ENCODE results near the gene KCNG4. TPM values are rescaled to one million over a fixed set of nuclear protein-coding genes. Genes with fewer than 3 reads are reported as not detected.
A peak's percentile ranks its signal among the peaks of the same experiment; 100 is the strongest.

Gene KCNG4
- total RNA-seq, 1 donor from 2014 or later = 0.17 TPM

DNA sequence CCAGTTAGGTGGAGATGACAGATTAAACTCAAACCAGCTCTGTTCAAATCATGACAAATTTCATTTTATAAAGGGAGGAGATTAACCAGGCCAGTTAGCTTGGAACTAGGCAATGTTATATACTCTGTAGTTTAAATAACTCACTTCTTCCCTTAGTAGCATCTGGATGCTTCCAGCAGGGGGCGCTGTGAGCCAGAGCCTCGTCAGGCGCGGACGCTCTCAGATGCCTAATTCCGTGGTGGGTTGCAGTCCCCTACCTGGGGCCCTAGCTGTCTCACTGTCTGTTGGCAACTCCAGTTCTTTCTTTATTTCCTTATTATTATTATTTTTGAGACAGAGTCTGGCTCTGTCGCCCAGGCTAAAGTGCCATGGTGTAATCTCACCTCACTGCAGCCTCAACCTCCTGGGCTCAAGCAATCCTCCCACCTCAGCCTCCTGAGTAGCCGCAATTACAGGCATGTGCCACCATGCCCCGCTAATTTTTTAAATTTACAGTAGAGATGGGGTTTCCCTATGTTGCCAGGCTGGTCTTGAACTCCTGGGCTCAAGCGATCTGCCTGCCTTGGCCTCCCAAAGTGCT, 37.5 kb upstream of the KCNG4 start:
- DNase-seq (ENCODE audit: extremely low spot score, unreplicated experiment) = peak; percentile 81
- no peak overlapping the region for H3K27ac Mint-ChIP-seq

GRCh38 chr16:84275585-84276151, 35.9 kb upstream of the KCNG4 start:
- H3K36me3 Mint-ChIP-seq = no peaks in the 10 kb centered on the region
- TF ChIP-seq CTCF (conservative IDR thresholded peaks at IDR 0.05) = no peak
- peaks cover 16% of the 10 kb centered on the region for H3K4me1 Mint-ChIP-seq (ENCODE audit: unreplicated experiment)
- peaks cover 6% of the 10 kb centered on the region for H3K27me3 Mint-ChIP-seq
- H3K9me3 Mint-ChIP-seq = no peaks in the 10 kb centered on the region
- no peak overlapping the region for H3K27ac Mint-ChIP-seq
- no peak overlapping the region for H3K4me3 Mint-ChIP-seq
- no peak for DNase-seq (ENCODE audit: extremely low spot score, unreplicated experiment)

More for the DNA sequence above, 37.5 kb upstream of the KCNG4 start:
- Mint-ChIP-seq H3K4me1 (ENCODE audit: unreplicated experiment) (peaks cover 21% of the 10 kb centered on the region), H3K4me3 (no peak overlapping the region), H3K27me3 (peaks cover 6% of the 10 kb centered on the region), H3K36me3 (no peaks in the 10 kb centered on the region), H3K9me3 (no peaks in the 10 kb centered on the region)
- TF ChIP-seq CTCF (conservative IDR thresholded peaks at IDR 0.05) = peak; percentile 95

DNA sequence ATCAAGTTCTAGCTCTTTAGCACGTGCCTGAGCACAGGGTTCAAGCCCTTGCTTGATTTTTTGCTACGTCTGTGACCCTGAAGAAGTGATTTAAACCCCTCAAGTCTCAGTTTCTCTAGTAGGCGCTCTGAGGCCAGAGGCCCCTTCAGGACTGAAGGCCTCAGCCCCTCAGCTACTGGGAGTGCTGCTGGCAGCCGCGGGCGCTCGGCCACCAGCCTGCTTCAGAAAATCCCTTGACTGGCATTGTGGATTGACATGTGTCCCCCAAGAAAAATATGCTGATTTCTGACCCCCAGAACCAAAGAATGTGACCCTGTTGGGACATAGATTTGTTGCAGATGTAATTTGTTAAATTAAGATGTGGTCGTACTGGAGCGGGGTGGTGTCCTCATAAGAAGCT, 34.7 kb upstream of the KCNG4 start:
- H3K4me1 Mint-ChIP-seq (ENCODE audit: unreplicated experiment) = peaks cover 10% of the 10 kb centered on the region
- DNase-seq (ENCODE audit: extremely low spot score, unreplicated experiment) = no peak
- no peaks in the 10 kb centered on the region for H3K9me3 Mint-ChIP-seq
- peaks cover 12% of the 10 kb centered on the region for H3K27me3 Mint-ChIP-seq
- no peak overlapping the region for H3K4me3 Mint-ChIP-seq
- H3K36me3 Mint-ChIP-seq = no peaks in the 10 kb centered on the region
- no peak for TF ChIP-seq CTCF (conservative IDR thresholded peaks at IDR 0.05)
- no peak overlapping the region for H3K27ac Mint-ChIP-seq

DNA sequence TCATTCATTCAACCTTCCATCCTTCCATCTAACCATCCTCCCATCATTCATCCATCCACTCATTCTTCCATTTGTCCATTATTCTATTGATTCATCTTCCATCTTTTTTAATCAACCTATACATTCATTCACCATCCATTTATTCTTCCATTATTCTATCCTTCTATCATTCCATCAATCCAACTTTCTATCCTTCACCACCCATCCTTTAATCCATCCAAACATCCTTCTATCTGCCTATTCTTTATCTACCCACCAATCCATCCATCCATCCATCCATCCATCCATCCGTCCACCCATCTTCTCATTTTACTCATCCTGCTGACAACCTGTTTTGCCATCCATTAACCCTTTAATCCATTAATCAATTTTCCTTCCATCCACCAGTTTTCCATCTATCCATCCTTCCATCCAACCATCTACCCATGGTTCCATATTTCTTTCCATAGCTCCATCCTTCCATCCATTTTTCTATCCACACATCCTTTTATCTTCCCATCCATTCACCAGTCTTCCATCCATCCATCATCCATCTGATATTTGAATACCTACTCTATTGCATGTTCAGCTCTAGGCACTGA, 33.0 kb upstream of the KCNG4 start:
- no peak overlapping the region for H3K27ac Mint-ChIP-seq
- no peak overlapping the region for H3K4me3 Mint-ChIP-seq
- H3K36me3 Mint-ChIP-seq = no peaks in the 10 kb centered on the region
- peaks cover 6% of the 10 kb centered on the region for H3K4me1 Mint-ChIP-seq (ENCODE audit: unreplicated experiment)
- no peak for TF ChIP-seq CTCF (conservative IDR thresholded peaks at IDR 0.05)
- H3K9me3 Mint-ChIP-seq = no peaks in the 10 kb centered on the region
- peaks cover 15% of the 10 kb centered on the region for H3K27me3 Mint-ChIP-seq
- no peak for DNase-seq (ENCODE audit: extremely low spot score, unreplicated experiment)

DNA sequence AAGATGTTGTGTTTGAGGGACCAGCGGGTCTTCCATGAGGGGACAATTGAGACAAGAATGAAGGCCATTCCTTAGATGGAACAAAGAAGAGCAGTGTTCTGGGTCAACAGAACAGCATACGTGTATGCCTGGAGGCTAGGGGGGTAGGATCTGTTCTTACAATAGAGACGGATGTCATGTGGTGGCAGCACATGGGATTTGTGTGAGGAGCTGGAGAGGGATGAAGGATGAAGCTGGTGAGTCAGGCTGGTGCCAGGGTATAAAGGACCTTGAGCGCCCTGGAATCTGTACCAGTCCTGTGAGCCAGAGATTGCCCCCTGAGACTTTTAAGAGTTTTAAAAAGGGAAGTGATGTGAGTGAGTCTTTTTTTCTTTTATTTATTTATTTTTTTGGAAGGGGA, 32.1 kb upstream of the KCNG4 start:
- no peak for DNase-seq (ENCODE audit: extremely low spot score, unreplicated experiment)
- H3K4me1 Mint-ChIP-seq (ENCODE audit: unreplicated experiment) = peaks cover 6% of the 10 kb centered on the region

More for the DNA sequence above, 32.1 kb upstream of the KCNG4 start:
- no peaks in the 10 kb centered on the region for H3K36me3 Mint-ChIP-seq
- no peak for TF ChIP-seq CTCF (conservative IDR thresholded peaks at IDR 0.05)
- H3K4me3 Mint-ChIP-seq = no peak overlapping the region
- peaks cover 17% of the 10 kb centered on the region for H3K27me3 Mint-ChIP-seq
- no peak overlapping the region for H3K27ac Mint-ChIP-seq
- no peaks in the 10 kb centered on the region for H3K9me3 Mint-ChIP-seq

All from type B pancreatic cell (in vitro differentiated cells).